Cardiac muscle cell (in vitro differentiated cells and primary cell): Measurements from ENCODE around the gene ACTRT2. TPM values are rescaled to one million over a fixed set of nuclear protein-coding genes. Genes with fewer than 3 reads are reported as not detected.

Experiments
- DNase-seq, 2 donors: peaks; one replicate each; pipeline versions ENCODE4 v3.0.0 to v3.0.0-alpha.2; 2010 to 2017; ENCODE audit warnings: low read depth in 1 of 2, low spot score in 1 of 2
- H3K27ac ChIP-seq: fragments of 200-600 bp; sonication (generic); 2 replicates; pipeline ENCODE4 v1.5.1; 2016
- H3K27me3 ChIP-seq: fragments of 200-600 bp; sonication (generic); 2 replicates; pipeline ENCODE4 v1.6.0; 2016; ENCODE audit warnings: control low read depth
- H3K36me3 ChIP-seq: fragments of 200-600 bp; sonication (generic); 2 replicates; pipeline ENCODE4 v1.5.1; 2016; ENCODE audit warnings: control low read depth
- H3K4me1 ChIP-seq: fragments of 200-600 bp; sonication (generic); 2 replicates; pipeline ENCODE4 v1.8.1; 2017; ENCODE audit warnings: low read depth, mild to moderate bottlenecking, mixed run types
- H3K4me3 ChIP-seq: fragments of 200-600 bp; sonication (generic); 2 replicates; pipeline ENCODE4 v1.5.1; 2016; ENCODE audit warnings: mild to moderate bottlenecking
- H3K9me3 ChIP-seq: fragments of 200-600 bp; sonication (generic); 2 replicates; pipeline ENCODE4 v1.5.1; 2017; ENCODE audit warnings: low read depth, mild to moderate bottlenecking, control low read depth
- polyA plus RNA-seq: library from polyadenylated mRNA; unstranded; fragments of >200 nt; fragmentation: Nextera tagmentation; extraction: Ambion mirVana; gene quantifications from 2 replicates; pipeline ENCODE4 v1.2.1, GENCODE V29; 2016
- total RNA-seq: library from RNA; depleted of rRNA; stranded (reverse); fragments of >200 nt; gene quantifications from 2 replicates; pipeline ENCODE4 v1.2.3, GENCODE V29; 2016
- TF ChIP-seq, protein P1 (sequence below): IDR thresholded peaks from 2 replicates; pipeline ENCODE4 v1.5.1; 2012; ENCODE audit warnings: low read depth, mild to moderate bottlenecking, low read length

ACTRT2 gene
- total and polyA plus RNA-seq, 2 experiments from 2014 or later = not detected

DNA sequence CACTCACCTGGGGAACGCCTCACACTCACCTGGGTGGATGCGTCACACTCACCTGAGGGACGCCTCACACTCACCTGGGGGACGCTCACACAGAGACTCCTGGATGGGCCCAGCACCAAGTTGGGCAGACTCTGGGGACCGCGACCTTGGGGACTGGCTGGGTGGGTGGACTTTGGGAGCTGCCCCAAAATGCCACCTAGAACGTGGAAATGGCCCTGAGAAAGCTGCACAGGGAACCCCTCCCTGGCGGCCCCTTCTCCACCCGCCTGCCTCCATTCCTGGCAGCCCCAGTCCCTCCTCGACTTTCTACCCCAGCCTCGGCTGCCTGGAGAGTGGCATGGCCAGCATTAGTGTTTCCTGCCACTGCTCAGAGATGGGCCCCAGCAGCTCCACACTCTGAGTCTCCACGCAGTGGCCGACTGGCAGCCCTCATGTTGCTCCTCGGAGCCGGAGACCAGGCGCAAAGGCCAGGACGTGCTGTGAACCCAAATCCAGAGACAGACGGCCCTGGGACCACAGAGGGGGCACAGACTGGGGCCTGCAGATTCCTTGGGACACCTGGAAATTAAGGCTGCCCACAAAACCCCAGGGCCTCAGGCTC, 46.5 kb upstream of the ACTRT2 start:
- TF ChIP-seq, protein P1, sequence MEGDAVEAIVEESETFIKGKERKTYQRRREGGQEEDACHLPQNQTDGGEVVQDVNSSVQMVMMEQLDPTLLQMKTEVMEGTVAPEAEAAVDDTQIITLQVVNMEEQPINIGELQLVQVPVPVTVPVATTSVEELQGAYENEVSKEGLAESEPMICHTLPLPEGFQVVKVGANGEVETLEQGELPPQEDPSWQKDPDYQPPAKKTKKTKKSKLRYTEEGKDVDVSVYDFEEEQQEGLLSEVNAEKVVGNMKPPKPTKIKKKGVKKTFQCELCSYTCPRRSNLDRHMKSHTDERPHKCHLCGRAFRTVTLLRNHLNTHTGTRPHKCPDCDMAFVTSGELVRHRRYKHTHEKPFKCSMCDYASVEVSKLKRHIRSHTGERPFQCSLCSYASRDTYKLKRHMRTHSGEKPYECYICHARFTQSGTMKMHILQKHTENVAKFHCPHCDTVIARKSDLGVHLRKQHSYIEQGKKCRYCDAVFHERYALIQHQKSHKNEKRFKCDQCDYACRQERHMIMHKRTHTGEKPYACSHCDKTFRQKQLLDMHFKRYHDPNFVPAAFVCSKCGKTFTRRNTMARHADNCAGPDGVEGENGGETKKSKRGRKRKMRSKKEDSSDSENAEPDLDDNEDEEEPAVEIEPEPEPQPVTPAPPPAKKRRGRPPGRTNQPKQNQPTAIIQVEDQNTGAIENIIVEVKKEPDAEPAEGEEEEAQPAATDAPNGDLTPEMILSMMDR = no peak
- Histone ChIP-seq H3K36me3 (no peaks in the 10 kb centered on the region), H3K27ac (no peak overlapping the region), H3K9me3 (no peaks in the 10 kb centered on the region), H3K4me3 (no peak overlapping the region), H3K4me1 (no peaks in the 10 kb centered on the region), H3K27me3 (no peaks in the 10 kb centered on the region)
- no peak for DNase-seq

DNA sequence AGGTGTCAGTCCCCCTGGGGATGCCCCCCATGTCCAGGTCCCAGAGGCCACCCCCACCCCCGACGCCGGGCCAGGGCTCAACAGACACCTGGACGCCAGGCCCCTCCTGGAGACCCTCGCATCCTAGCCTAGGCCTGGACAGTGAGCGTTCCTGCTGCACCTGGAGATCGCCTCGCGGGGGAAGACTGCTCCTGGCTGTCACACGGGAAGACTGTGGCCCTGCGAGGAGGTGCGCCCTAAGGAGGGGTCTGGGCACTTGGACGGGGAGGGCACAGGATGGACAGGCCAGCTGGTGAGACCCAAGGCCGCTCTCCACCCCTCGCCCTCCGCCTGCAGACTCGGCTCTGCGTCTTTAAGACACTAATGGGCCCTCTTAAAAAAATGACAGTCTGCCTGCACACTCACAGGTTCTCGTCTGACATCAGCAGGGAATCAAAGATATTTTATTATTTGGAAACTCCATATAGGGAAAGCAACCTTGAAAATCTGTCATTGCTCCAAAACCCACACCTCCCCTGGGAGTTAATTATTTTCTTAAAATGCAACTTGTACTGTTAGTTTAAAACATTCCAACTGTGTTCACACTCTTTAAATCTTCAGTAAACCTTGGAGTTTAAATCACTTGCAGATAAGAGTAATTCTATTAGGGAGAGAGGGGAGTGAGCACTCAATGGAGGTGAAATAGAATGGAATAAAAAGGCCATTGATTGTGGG, 45.6 kb upstream of the ACTRT2 start:
- no peaks in the 10 kb centered on the region for H3K36me3 ChIP-seq
- DNase-seq = no peak
- H3K9me3 ChIP-seq = no peaks in the 10 kb centered on the region
- H3K27ac ChIP-seq = no peak overlapping the region
- H3K4me3 ChIP-seq = no peak overlapping the region
- H3K27me3 ChIP-seq = no peaks in the 10 kb centered on the region
- H3K4me1 ChIP-seq = no peaks in the 10 kb centered on the region
- TF ChIP-seq, protein P1 = no peak

DNA sequence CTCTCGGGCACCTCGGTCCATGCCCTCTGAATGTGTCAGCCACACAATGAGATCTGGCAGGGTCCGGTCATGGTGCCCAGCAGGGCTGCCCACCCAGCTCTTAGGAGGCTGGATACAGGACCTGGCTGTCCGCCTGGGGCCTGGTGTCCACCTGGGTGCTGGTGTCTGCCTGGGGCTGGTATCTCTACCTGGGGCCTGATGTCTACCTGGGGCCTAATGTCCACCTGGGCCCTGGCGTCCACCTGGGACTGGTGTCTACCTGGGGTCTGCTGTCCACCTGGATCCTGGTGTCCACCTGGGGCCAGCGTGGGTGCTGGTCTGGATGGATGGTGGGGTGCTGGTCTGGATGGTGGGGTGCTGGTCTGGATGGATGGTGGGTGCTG, 45.1 kb upstream of the ACTRT2 start:
- Histone ChIP-seq H3K27me3 (no peaks in the 10 kb centered on the region), H3K36me3 (no peaks in the 10 kb centered on the region), H3K27ac (no peak overlapping the region), H3K9me3 (no peaks in the 10 kb centered on the region), H3K4me3 (no peak overlapping the region), H3K4me1 (no peaks in the 10 kb centered on the region)
- DNase-seq = no peak
- TF ChIP-seq, protein P1 = no peak

DNA sequence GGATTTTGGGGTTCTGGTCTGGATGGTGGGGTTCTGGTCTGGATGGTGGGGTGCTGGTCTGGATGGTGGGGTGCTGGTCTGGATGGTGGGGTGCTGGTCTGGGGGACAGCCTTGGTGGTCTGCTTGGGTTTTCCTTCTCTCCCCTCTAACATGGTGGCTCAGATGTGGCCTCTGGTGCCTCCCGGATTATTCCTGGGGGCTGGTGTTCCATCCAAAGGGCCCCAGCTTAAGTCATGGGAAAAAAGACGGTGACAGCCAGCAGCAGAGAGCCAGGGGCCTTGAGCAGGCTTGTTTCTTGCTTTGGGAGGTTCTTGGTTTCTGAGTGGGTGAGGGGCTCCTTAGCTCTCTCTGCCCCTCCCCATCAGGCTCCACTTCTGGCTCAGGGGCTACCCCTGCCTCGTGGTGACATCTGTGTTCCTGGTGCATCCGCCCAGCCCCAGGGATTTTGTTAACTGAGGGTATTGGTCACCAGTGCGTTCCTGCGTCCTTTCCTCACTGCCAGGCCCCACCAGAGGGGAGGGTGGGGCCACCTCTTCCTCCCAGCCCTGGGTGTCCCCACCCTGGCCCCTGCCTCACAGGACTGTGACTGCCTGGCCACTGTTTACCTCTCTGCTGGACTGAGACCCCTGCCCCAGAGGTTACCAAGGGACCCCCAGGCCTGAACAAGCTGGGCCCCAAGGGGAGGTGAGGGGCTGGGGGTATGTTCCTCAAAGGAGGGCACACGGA, 43.2 kb upstream of the ACTRT2 start:
- H3K9me3 ChIP-seq = no peaks in the 10 kb centered on the region
- DNase-seq = no peak
- TF ChIP-seq, protein P1 = no peak
- no peak overlapping the region for H3K27ac ChIP-seq
- H3K27me3 ChIP-seq = no peaks in the 10 kb centered on the region
- no peaks in the 10 kb centered on the region for H3K4me1 ChIP-seq
- H3K4me3 ChIP-seq = no peak overlapping the region
- no peaks in the 10 kb centered on the region for H3K36me3 ChIP-seq

DNA sequence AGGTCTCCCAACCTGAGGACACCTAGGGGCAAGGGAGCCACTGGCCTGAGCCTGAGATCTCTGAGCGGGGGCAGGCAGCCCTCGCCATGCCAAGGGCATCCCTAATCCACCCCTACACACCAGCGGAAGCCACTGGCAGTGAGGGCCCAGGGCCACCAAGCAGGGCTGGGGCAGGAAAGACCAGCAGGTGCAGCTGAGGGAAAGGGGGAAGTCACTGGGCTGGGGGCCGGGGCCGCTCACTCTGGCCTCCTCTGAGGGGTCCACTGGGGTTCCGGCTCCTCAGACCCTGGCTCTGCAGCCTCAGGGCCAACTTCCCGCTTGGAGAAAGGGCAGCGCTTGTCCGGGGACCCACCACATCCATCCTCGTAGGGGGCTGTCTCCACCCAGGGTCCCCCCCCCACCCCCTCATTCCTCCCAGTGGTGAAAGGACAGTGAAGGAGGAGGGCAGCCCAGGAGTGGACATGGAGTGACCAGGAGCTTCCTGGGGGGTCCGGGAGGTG, 42.5 kb upstream of the ACTRT2 start:
- Histone ChIP-seq H3K4me3 (no peak overlapping the region), H3K27me3 (no peaks in the 10 kb centered on the region), H3K27ac (no peak overlapping the region), H3K4me1 (no peaks in the 10 kb centered on the region), H3K9me3 (no peaks in the 10 kb centered on the region), H3K36me3 (no peaks in the 10 kb centered on the region)
- DNase-seq = no peak
- TF ChIP-seq, protein P1 = no peak
